IMR-90 (cell line): ENCODE results near the gene CCNI2. TPM values are rescaled to one million over a fixed set of nuclear protein-coding genes. Genes with fewer than 3 reads are reported as not detected.

Experiments used
- ATAC-seq: fragments of 200-7000 bp; cut with Tn5 transposase; 2 replicates; pipeline ENCODE4 v1.9.1; 2020; ENCODE audit warnings: low read depth, mild to moderate bottlenecking, moderate library complexity
- BruUV-seq: library from RNA; stranded (reverse); fragments of 400-500 nt; replicated peaks from 2 replicates; lab custom pipeline; 2021; lab: Mats Ljungman, UMichigan
- CTCF ChIA-PET: fragments of 300-600 bp; formaldehyde crosslinking; extraction: SDS; loops from one replicate; lab custom pipeline; 2021; ENCODE audit warnings: antibody characterized with exemption; lab: Yijun Ruan, JAX
- POLR2A ChIA-PET: fragments of 300-600 bp; sonication (Branson Sonifier 250); formaldehyde crosslinking; loops from one replicate; lab custom pipeline; 2022; ENCODE audit warnings: antibody characterized with exemption; ENCODE audit not compliant: unreplicated experiment; lab: Charles Lee
- DNase-seq: peaks from one replicate; pipeline ENCODE4 v3.0.0; 2013
- H2AFZ ChIP-seq: replicated peaks from 2 replicates; pipeline ENCODE3; 2013; ENCODE audit warnings: low read length, mild to moderate bottlenecking; ENCODE audit not compliant: poor library complexity
- H2AK5ac ChIP-seq: 2 replicates; pipeline ENCODE4 v1.6.1; 2013; ENCODE audit warnings: low read depth, low read length, inconsistent platforms
- H2AK9ac ChIP-seq: replicated peaks from 2 replicates; pipeline ENCODE3; 2013; ENCODE audit warnings: mild to moderate bottlenecking, low read depth, low read length, moderate library complexity; ENCODE audit not compliant: poor library complexity
- H2BK120ac ChIP-seq: 2 replicates; pipeline ENCODE4 v1.6.1; 2013; ENCODE audit warnings: low read depth, low read length, inconsistent platforms
- H2BK15ac ChIP-seq: 3 replicates; pipeline ENCODE4 v1.6.1; 2013; ENCODE audit warnings: low read depth, low read length, inconsistent platforms
- H2BK20ac ChIP-seq: 2 replicates; pipeline ENCODE4 v1.6.1; 2013; ENCODE audit warnings: low read depth, mild to moderate bottlenecking, inconsistent platforms, low read length, moderate library complexity
- H2BK5ac ChIP-seq: 2 replicates; pipeline ENCODE4 v1.6.1; 2013; ENCODE audit warnings: mild to moderate bottlenecking, low read depth, low read length, inconsistent platforms; ENCODE audit not compliant: poor library complexity, severe bottlenecking
- H3K14ac ChIP-seq: replicated peaks from 2 replicates; pipeline ENCODE4 v1.6.1; 2013; ENCODE audit warnings: low read depth, low read length, inconsistent platforms
- H3K18ac ChIP-seq: 2 replicates; pipeline ENCODE4 v1.6.1; 2013; ENCODE audit warnings: low read depth, low read length, control low read depth
- H3K23ac ChIP-seq: 2 replicates; pipeline ENCODE4 v1.6.1; 2013; ENCODE audit warnings: low read depth, low read length, inconsistent platforms
- H3K27ac ChIP-seq: 2 replicates; pipeline ENCODE4 v1.5.1; 2013; ENCODE audit warnings: mild to moderate bottlenecking, control low read depth, low read length; ENCODE audit not compliant: insufficient read depth
- H3K27me3 ChIP-seq: 2 replicates; pipeline ENCODE4 v1.6.1; 2013; ENCODE audit warnings: low read length; ENCODE audit not compliant: control insufficient read depth, insufficient read depth
- H3K36me3 ChIP-seq: 2 replicates; pipeline ENCODE4 v1.6.1; 2013; ENCODE audit warnings: low read length, mixed read lengths; ENCODE audit not compliant: control insufficient read depth, insufficient read depth
- H3K4ac ChIP-seq: 2 replicates; pipeline ENCODE4 v1.6.1; 2013; ENCODE audit warnings: low read depth, low read length, inconsistent platforms
- H3K4me1 ChIP-seq: 2 replicates; pipeline ENCODE4 v1.6.1; 2013; ENCODE audit warnings: low read length, mixed read lengths; ENCODE audit not compliant: control insufficient read depth, insufficient read depth
- H3K4me2 ChIP-seq: 2 replicates; pipeline ENCODE4 v1.6.1; 2013; ENCODE audit warnings: low read depth, mild to moderate bottlenecking, control low read depth, low read length, moderate library complexity
- H3K4me3 ChIP-seq: 2 replicates; pipeline ENCODE4 v1.5.1; 2013; ENCODE audit warnings: low read depth, mild to moderate bottlenecking, control low read depth, low read length, moderate library complexity; ENCODE audit not compliant: insufficient read depth
- H3K56ac ChIP-seq: 2 replicates; pipeline ENCODE4 v1.6.1; 2013; ENCODE audit warnings: low read length, inconsistent platforms; ENCODE audit not compliant: insufficient read depth; ENCODE audit errors: extremely low read depth
- H3K79me1 ChIP-seq, 2 experiments: 2 replicates each; pipeline ENCODE4 v1.6.1; 2013; ENCODE audit warnings: low read length in 2 of 2, inconsistent platforms in 1 of 2, low read depth in 1 of 2
- H3K9ac ChIP-seq: 2 replicates; pipeline ENCODE4 v1.6.1; 2013; ENCODE audit warnings: low read depth, low read length, control low read depth
- H3K9me1 ChIP-seq: 2 replicates; pipeline ENCODE4 v1.6.1; 2013; ENCODE audit warnings: low read length, inconsistent platforms; ENCODE audit not compliant: insufficient read depth
- H3K9me3 ChIP-seq: 2 replicates; pipeline ENCODE4 v1.6.1; 2013; ENCODE audit warnings: low read length; ENCODE audit not compliant: control insufficient read depth, insufficient read depth
- H4K20me1 ChIP-seq: 2 replicates; pipeline ENCODE4 v1.6.1; 2013; ENCODE audit warnings: low read length, inconsistent platforms; ENCODE audit not compliant: insufficient read depth
- H4K5ac ChIP-seq: 2 replicates; pipeline ENCODE4 v1.6.1; 2013; ENCODE audit warnings: mild to moderate bottlenecking, low read depth, low read length, control low read depth
- H4K8ac ChIP-seq, 2 experiments: 2 replicates each; pipeline ENCODE4 v1.6.1; 2013; ENCODE audit warnings: low read depth in 2 of 2, low read length in 2 of 2, control low read depth in 1 of 2, inconsistent platforms in 1 of 2
- H4K91ac ChIP-seq: 2 replicates; pipeline ENCODE4 v1.6.1; 2013; ENCODE audit warnings: low read depth, low read length, inconsistent platforms; ENCODE audit not compliant: insufficient read depth
- BHLHE40 ChIP-seq: fragments of 150-350 bp; IDR thresholded peaks from 2 replicates; pipeline ENCODE4 v1.6.1; 2016; ENCODE audit warnings: mild to moderate bottlenecking, low read depth, low read length
- CTCF ChIP-seq: conservative IDR thresholded peaks from 2 replicates; pipeline ENCODE4 v1.5.1; 2012; ENCODE audit warnings: mild to moderate bottlenecking, low read depth, low read length, improper control_type of control experiment
- MAFK ChIP-seq: IDR thresholded peaks from 2 replicates; pipeline ENCODE4 v1.6.1; 2012; ENCODE audit warnings: low read depth, low read length, improper control_type of control experiment
- MAZ ChIP-seq: IDR thresholded peaks from 2 replicates; pipeline ENCODE4 v1.6.1; 2012; ENCODE audit warnings: low read depth, mild to moderate bottlenecking, low read length, improper control_type of control experiment, moderate library complexity, borderline replicate concordance
- NFE2L2 ChIP-seq: fragments of 150-350 bp; IDR thresholded peaks from 2 replicates; pipeline ENCODE4 v1.6.1; 2016; ENCODE audit warnings: low read depth, mild to moderate bottlenecking, low read length
- SMC3 ChIP-seq: fragments of 150-350 bp; IDR thresholded peaks from 2 replicates; pipeline ENCODE4 v1.6.1; 2016; ENCODE audit warnings: low read depth, mild to moderate bottlenecking, antibody characterized with exemption, low read length, moderate library complexity
- WGBS, 2 experiments: methylation state at CpG; one replicate each; pipeline versions ENCODE4 v1.1.5 to v1.1.7; 2013; ENCODE audit warnings: missing lambda C conversion rate in 2 of 2; ENCODE audit not compliant: insufficient read length in 1 of 2; ENCODE audit errors: extremely low coverage in 2 of 2; 5-methylcytosine and 5-hydroxymethylcytosine counted together
- dilution Hi-C: fragments of 300-500 bp; cut with HindIII; formaldehyde crosslinking; loops from one replicate; pipeline ENCODE4 v1.14.3; 2018; ENCODE audit warnings: low sequenced_read_pairs; ENCODE audit not compliant: unreplicated experiment
- in situ Hi-C: fragments of 300-500 bp; cut with MboI; formaldehyde crosslinking; loops from 3 replicates; pipeline ENCODE4 v1.14.3; 2019; ENCODE audit warnings: low sequenced_read_pairs, inconsistent platforms, mixed read lengths
- intact Hi-C: fragments of 100-400 bp; cut with micrococcal nuclease; formaldehyde crosslinking; loops from 2 replicates; pipeline ENCODE4 v1.10.0; 2022
- polyA plus RNA-seq, 3 experiments: library from polyadenylated mRNA; depleted of rRNA; stranded (reverse); fragments of >200 nt; gene quantifications; 2 replicates each; pipeline ENCODE4 v1.2.3, GENCODE V29; 2012; ENCODE audit warnings: low replicate concordance in 1 of 3
- total RNA-seq: library from RNA; depleted of rRNA; stranded (reverse); fragments of >200 nt; gene quantifications from 2 replicates; pipeline ENCODE4 v1.2.3, GENCODE V29; 2012

Gene CCNI2
- total and polyA plus RNA-seq, 2 of the 4 experiments (the other 2 are of a cell fraction): not detected

- Histone ChIP-seq H3K27ac (no peak overlapping the region), H3K18ac (no peak overlapping the region), H2AK5ac (no peak overlapping the region; the same call in 1 of the 2 replicates), H4K5ac (no peak overlapping the region), H3K9ac (no peak overlapping the region), H4K20me1 (peaks cover 71% of the 10 kb centered on the region), H2BK20ac (no peak overlapping the region), H3K79me1 (peaks cover 52 to 93% of the 10 kb centered on the region in 2 experiments), H2BK15ac (no peak overlapping the region), H4K8ac (no peak overlapping the region), H3K14ac (no peak overlapping the region), H3K56ac (no peak overlapping the region), H3K23ac (peak overlapping the region; percentile 11; the same call in 1 of the 2 replicates), H3K9me1 (peaks cover 65% of the 10 kb centered on the region), H3K4ac (no peak overlapping the region), H2BK5ac (no peak overlapping the region), H3K4me3 (no peak overlapping the region), H3K4me2 (no peak overlapping the region), H4K91ac (no peak overlapping the region), H3K4me1 (peaks cover 28% of the 10 kb centered on the region), H3K36me3 (no peaks in the 10 kb centered on the region), H3K27me3 (no peaks in the 10 kb centered on the region), H2BK120ac (no peak overlapping the region), H3K9me3 (no peaks in the 10 kb centered on the region), H2AK9ac (no peak overlapping the region), H2AFZ (no peak overlapping the region)
- BruUV-seq: no TSS peak
- no peak for TF ChIP-seq CTCF
- no peak for TF ChIP-seq MAZ
- no peak for TF ChIP-seq BHLHE40
- TF ChIP-seq MAFK: no peak
- no peak for TF ChIP-seq NFE2L2
- no peak for TF ChIP-seq SMC3
- ChIA-PET POLR2A (no interaction called here), CTCF (no interaction called here)
- ATAC-seq: no peak
- intact Hi-C loops: no loop called here
- dilution Hi-C loops: no loop called here
- DNase-seq: no peak
- in situ Hi-C loops: no loop called here
- WGBS, 2 experiments: 92% methylated on average over 2 of the region's 8 CpGs; no CpG with 5 or more reads in 1 of the 2 experiments
Observed at GRCh38 chr5:132770476-132771159, 23.4 kb downstream of the CCNI2 start.
